ENCODE data around the gene OR10A3.
A peak's percentile ranks its signal among the peaks of the same experiment; 100 is the strongest.

OR10A3 gene

GRCh38 chr11:7905549-7905948 lies 36.0 kb downstream of the OR10A3 start:
- 45% methylated on average over 9 of the region's 9 CpGs for WGBS
- Histone ChIP-seq H3K4me1 (ENCODE audit: insufficient read depth, low read length) (peaks cover 67% of the 10 kb centered on the region), H3K27ac (ENCODE audit: low read depth, low read length) (peak overlapping the region; percentile 92), H3K4me3 (ENCODE audit: low read length) (peak overlapping the region; percentile 45), H3K27me3 (ENCODE audit: insufficient read depth, low read length) (no peaks in the 10 kb centered on the region), H3K9ac (ENCODE audit: low read depth, low read length) (peak overlapping the region; percentile 68), H3K36me3 (ENCODE audit: insufficient read depth, low read length) (peaks cover 12% of the 10 kb centered on the region; the same call in 1 of the 2 replicates), H3K9me3 (ENCODE audit: insufficient read depth, low read depth, low read length) (no peaks in the 10 kb centered on the region)

GRCh38 chr11:7904917-7905316 lies 36.6 kb downstream of the OR10A3 start:
- no peaks in the 10 kb centered on the region for H3K27me3 ChIP-seq (ENCODE audit: insufficient read depth, low read length)

GRCh38 chr11:7903940-7904339 lies 37.6 kb downstream of the OR10A3 start:
- WGBS: 75% methylated on average over 2 of the region's 2 CpGs
- peaks cover 2% of the 10 kb centered on the region; the same call in 1 of the 2 replicates for H3K9me3 ChIP-seq (ENCODE audit: insufficient read depth, low read depth, low read length)
- no peak overlapping the region for H3K27ac ChIP-seq (ENCODE audit: low read depth, low read length)
- H3K4me1 ChIP-seq (ENCODE audit: insufficient read depth, low read length): peaks cover 56% of the 10 kb centered on the region
- H3K36me3 ChIP-seq (ENCODE audit: insufficient read depth, low read length): peaks cover 22% of the 10 kb centered on the region
- H3K9ac ChIP-seq (ENCODE audit: low read depth, low read length): no peak overlapping the region
- H3K4me3 ChIP-seq (ENCODE audit: low read length): peak overlapping the region; percentile 45
- no peaks in the 10 kb centered on the region for H3K27me3 ChIP-seq (ENCODE audit: insufficient read depth, low read length)

More at GRCh38 chr11:7904917-7905316, 36.6 kb downstream of the OR10A3 start:
- Histone ChIP-seq H3K9ac (ENCODE audit: low read depth, low read length) (peak overlapping the region; percentile 68), H3K36me3 (ENCODE audit: insufficient read depth, low read length) (peaks cover 14% of the 10 kb centered on the region), H3K9me3 (ENCODE audit: insufficient read depth, low read depth, low read length) (no peaks in the 10 kb centered on the region), H3K4me1 (ENCODE audit: insufficient read depth, low read length) (peaks cover 61% of the 10 kb centered on the region), H3K27ac (ENCODE audit: low read depth, low read length) (peak overlapping the region; percentile 92), H3K4me3 (ENCODE audit: low read length) (peak overlapping the region; percentile 45)
- 39% methylated on average over 2 of the region's 3 CpGs for WGBS

GRCh38 chr11:7901319-7901854 lies 40.1 kb downstream of the OR10A3 start:
- Histone ChIP-seq H3K4me1 (ENCODE audit: insufficient read depth, low read length) (peaks cover 31% of the 10 kb centered on the region), H3K27me3 (ENCODE audit: insufficient read depth, low read length) (no peaks in the 10 kb centered on the region), H3K36me3 (ENCODE audit: insufficient read depth, low read length) (peaks cover 25% of the 10 kb centered on the region), H3K9me3 (ENCODE audit: insufficient read depth, low read depth, low read length) (peaks cover 4% of the 10 kb centered on the region; the same call in 1 of the 2 replicates), H3K9ac (ENCODE audit: low read depth, low read length) (no peak overlapping the region), H3K27ac (ENCODE audit: low read depth, low read length) (no peak overlapping the region), H3K4me3 (ENCODE audit: low read length) (no peak overlapping the region)
- 96% methylated on average over 3 of the region's 3 CpGs for WGBS

GRCh38 chr11:7900686-7901085 lies 40.8 kb downstream of the OR10A3 start:
- Histone ChIP-seq H3K4me1 (ENCODE audit: insufficient read depth, low read length) (peaks cover 24% of the 10 kb centered on the region), H3K9me3 (ENCODE audit: insufficient read depth, low read depth, low read length) (peaks cover 4% of the 10 kb centered on the region; the same call in 1 of the 2 replicates), H3K27ac (ENCODE audit: low read depth, low read length) (no peak overlapping the region), H3K9ac (ENCODE audit: low read depth, low read length) (no peak overlapping the region), H3K36me3 (ENCODE audit: insufficient read depth, low read length) (peaks cover 25% of the 10 kb centered on the region), H3K4me3 (ENCODE audit: low read length) (no peak overlapping the region), H3K27me3 (ENCODE audit: insufficient read depth, low read length) (no peaks in the 10 kb centered on the region)
- 94% methylated on average over 3 of the region's 4 CpGs for WGBS

GRCh38 chr11:7899418-7899817 lies 42.1 kb downstream of the OR10A3 start:
- no peak overlapping the region for H3K27ac ChIP-seq (ENCODE audit: low read depth, low read length)
- 79% methylated on average over 4 of the region's 4 CpGs for WGBS
- H3K9ac ChIP-seq (ENCODE audit: low read depth, low read length): no peak overlapping the region
- H3K36me3 ChIP-seq (ENCODE audit: insufficient read depth, low read length): peaks cover 25% of the 10 kb centered on the region
- peaks cover 13% of the 10 kb centered on the region for H3K4me1 ChIP-seq (ENCODE audit: insufficient read depth, low read length)
- H3K4me3 ChIP-seq (ENCODE audit: low read length): no peak overlapping the region
- peaks cover 4% of the 10 kb centered on the region; the same call in 1 of the 2 replicates for H3K9me3 ChIP-seq (ENCODE audit: insufficient read depth, low read depth, low read length)
- no peaks in the 10 kb centered on the region for H3K27me3 ChIP-seq (ENCODE audit: insufficient read depth, low read length)

- Histone ChIP-seq H3K36me3 (ENCODE audit: insufficient read depth, low read length) (peaks cover 25% of the 10 kb centered on the region), H3K9me3 (ENCODE audit: insufficient read depth, low read depth, low read length) (peaks cover 4% of the 10 kb centered on the region; the same call in 1 of the 2 replicates), H3K4me3 (ENCODE audit: low read length) (no peak overlapping the region), H3K27me3 (ENCODE audit: insufficient read depth, low read length) (no peaks in the 10 kb centered on the region; the same call in 1 of the 2 replicates), H3K27ac (ENCODE audit: low read depth, low read length) (no peak overlapping the region), H3K9ac (ENCODE audit: low read depth, low read length) (no peak overlapping the region), H3K4me1 (ENCODE audit: insufficient read depth, low read length) (peaks cover 7% of the 10 kb centered on the region)
- WGBS: 98% methylated on average over 5 of the region's 5 CpGs
Measured at GRCh38 chr11:7898666-7899283, 42.7 kb downstream of the OR10A3 start.

- H3K27ac ChIP-seq (ENCODE audit: low read depth, low read length): no peak overlapping the region
- H3K9me3 ChIP-seq (ENCODE audit: insufficient read depth, low read depth, low read length): peaks cover 4% of the 10 kb centered on the region; the same call in 1 of the 2 replicates
- WGBS: 89% methylated on average over 1 of the region's 1 CpG
Measured at GRCh38 chr11:7896009-7896785, 45.3 kb downstream of the OR10A3 start.

GRCh38 chr11:7894251-7894650 lies 47.3 kb downstream of the OR10A3 start:
- no peak overlapping the region for H3K4me3 ChIP-seq (ENCODE audit: low read length)
- H3K36me3 ChIP-seq (ENCODE audit: insufficient read depth, low read length): peaks cover 4% of the 10 kb centered on the region; the same call in 1 of the 2 replicates
- no peaks in the 10 kb centered on the region; the same call in 1 of the 2 replicates for H3K27me3 ChIP-seq (ENCODE audit: insufficient read depth, low read length)
- H3K9ac ChIP-seq (ENCODE audit: low read depth, low read length): no peak overlapping the region
- no peak overlapping the region for H3K27ac ChIP-seq (ENCODE audit: low read depth, low read length)
- 78% methylated on average over 2 of the region's 3 CpGs for WGBS
- H3K4me1 ChIP-seq (ENCODE audit: insufficient read depth, low read length): 0 out of 2 replicates have a peak, but pooled peaks cover 4% of the 10 kb centered on the region
- H3K9me3 ChIP-seq (ENCODE audit: insufficient read depth, low read depth, low read length): peaks cover 4% of the 10 kb centered on the region; the same call in 1 of the 2 replicates

More at GRCh38 chr11:7896009-7896785, 45.3 kb downstream of the OR10A3 start:
- Histone ChIP-seq H3K9ac (ENCODE audit: low read depth, low read length) (no peak overlapping the region), H3K4me3 (ENCODE audit: low read length) (no peak overlapping the region), H3K36me3 (ENCODE audit: insufficient read depth, low read length) (peaks cover 20% of the 10 kb centered on the region), H3K27me3 (ENCODE audit: insufficient read depth, low read length) (no peaks in the 10 kb centered on the region; the same call in 1 of the 2 replicates), H3K4me1 (ENCODE audit: insufficient read depth, low read length) (0 out of 2 replicates have a peak, but pooled peaks cover 4% of the 10 kb centered on the region)

- Histone ChIP-seq H3K27me3 (ENCODE audit: insufficient read depth, low read length) (no peaks in the 10 kb centered on the region; the same call in 1 of the 2 replicates), H3K36me3 (ENCODE audit: insufficient read depth, low read length) (peaks cover 2% of the 10 kb centered on the region; the same call in 1 of the 2 replicates), H3K4me3 (ENCODE audit: low read length) (no peak overlapping the region), H3K9ac (ENCODE audit: low read depth, low read length) (no peak overlapping the region), H3K4me1 (ENCODE audit: insufficient read depth, low read length) (0 out of 2 replicates have a peak, but pooled peaks cover 4% of the 10 kb centered on the region), H3K27ac (ENCODE audit: low read depth, low read length) (no peak overlapping the region), H3K9me3 (ENCODE audit: insufficient read depth, low read depth, low read length) (no peaks in the 10 kb centered on the region)
- 82% methylated on average over 2 of the region's 2 CpGs for WGBS
Measured at GRCh38 chr11:7893796-7894195, 47.7 kb downstream of the OR10A3 start.

- H3K4me3 ChIP-seq (ENCODE audit: low read length): no peak overlapping the region
- no peaks in the 10 kb centered on the region for H3K9me3 ChIP-seq (ENCODE audit: insufficient read depth, low read depth, low read length)
- no peaks in the 10 kb centered on the region; the same call in 1 of the 2 replicates for H3K27me3 ChIP-seq (ENCODE audit: insufficient read depth, low read length)
- H3K9ac ChIP-seq (ENCODE audit: low read depth, low read length): no peak overlapping the region
- H3K27ac ChIP-seq (ENCODE audit: low read depth, low read length): no peak overlapping the region
- no peaks in the 10 kb centered on the region for H3K36me3 ChIP-seq (ENCODE audit: insufficient read depth, low read length)
- 29% methylated on average over 2 of the region's 2 CpGs for WGBS
- 0 out of 2 replicates have a peak, but pooled peaks cover 4% of the 10 kb centered on the region for H3K4me1 ChIP-seq (ENCODE audit: insufficient read depth, low read length)
Measured at GRCh38 chr11:7892840-7893254, 48.7 kb downstream of the OR10A3 start.
